ENCODE measurements around the gene PCNX2. TPM values are rescaled to one million over a fixed set of nuclear protein-coding genes. Genes with fewer than 3 reads are reported as not detected.

PCNX2 gene, protein sequence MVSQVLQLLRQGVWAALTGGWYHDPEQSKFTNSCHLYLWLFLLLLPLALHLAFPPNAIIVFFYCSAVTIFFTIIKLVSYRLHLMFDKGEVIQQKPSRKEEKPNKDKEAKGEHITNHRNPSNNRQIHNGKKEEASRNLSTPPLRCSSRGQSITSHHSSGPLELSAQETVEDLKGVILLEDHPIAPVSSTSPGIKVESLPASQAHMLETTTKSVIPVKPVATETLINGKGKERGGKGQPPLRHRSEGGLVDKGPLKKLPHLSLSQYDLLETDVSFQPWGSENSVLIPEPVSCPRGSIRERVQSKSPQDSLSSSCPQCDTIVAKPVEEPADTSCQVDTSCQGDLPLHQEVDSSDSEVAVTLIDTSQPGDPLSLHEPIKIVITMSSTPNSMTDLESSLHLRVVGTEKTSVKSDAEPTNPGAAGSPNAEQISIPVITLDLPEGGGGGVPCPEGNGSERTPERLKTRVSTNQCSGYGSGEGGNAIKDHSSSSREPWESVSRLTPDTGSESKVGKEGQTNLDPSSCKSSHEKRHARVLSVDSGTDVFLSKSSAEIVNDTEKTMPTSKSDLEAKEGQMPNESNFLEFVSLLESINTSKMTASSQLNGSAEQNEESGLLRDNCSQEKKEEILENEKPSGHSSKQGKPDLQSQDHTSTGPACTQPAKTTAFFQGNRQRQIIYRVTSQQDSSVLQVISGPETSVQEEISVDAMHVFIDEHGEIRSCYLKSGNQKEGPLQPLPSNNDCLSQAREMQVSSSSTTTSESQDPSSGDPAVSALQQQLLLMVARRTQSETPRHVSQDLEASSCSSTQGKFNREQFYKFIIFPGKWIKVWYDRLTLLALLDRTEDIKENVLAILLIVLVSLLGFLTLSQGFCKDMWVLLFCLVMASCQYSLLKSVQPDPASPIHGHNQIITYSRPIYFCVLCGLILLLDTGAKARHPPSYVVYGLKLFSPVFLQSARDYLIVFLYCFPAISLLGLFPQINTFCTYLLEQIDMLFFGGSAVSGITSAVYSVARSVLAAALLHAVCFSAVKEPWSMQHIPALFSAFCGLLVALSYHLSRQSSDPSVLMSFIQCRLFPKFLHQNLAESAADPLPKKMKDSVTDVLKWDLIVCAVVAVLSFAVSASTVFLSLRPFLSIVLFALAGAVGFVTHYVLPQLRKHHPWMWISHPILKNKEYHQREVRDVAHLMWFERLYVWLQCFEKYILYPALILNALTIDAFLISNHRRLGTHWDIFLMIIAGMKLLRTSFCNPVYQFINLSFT (N-terminal part only)
- total RNA-seq: 37.7 and 47.8 TPM in 2 replicates

DNA sequence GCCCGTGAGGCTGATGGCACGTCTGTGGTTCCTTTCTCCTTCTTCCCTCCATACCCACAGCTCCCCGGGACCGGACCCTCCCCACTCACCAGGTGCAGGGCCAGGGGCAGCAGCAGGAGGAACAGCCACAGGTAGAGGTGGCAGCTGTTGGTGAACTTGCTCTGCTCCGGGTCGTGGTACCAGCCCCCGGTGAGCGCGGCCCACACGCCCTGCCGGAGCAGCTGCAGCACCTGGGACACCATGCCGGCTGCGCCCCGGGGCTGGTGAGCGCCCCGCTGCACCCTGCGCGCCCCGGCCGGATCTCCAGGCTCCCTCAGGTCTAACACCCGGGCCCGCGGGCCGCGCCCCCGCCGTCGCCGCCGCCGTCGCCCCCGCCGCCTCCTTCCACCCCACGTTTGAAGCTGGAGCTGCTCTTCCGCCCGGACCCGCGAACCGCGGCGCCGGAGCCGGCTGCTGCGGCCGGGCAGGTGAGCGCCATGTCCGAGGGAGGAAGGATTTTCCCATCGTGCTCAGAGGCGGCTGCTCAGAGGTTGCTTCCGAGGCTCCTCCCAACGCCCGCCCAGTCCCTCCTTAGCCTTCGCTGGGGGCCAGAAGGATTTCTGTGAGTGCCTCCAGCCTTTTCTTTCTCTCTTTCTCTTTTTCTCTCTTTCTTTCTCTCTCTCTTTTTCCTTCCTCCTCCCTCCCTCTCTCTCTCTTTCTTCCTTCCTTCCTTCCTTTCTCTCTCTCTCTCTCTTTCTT is at the start of gene PCNX2:
TSS of gene PCNX2 (minus strand) at position 489 of the 738 bp plus-strand sequence. CDS start at position 242, 247 bp downstream.

DNA sequence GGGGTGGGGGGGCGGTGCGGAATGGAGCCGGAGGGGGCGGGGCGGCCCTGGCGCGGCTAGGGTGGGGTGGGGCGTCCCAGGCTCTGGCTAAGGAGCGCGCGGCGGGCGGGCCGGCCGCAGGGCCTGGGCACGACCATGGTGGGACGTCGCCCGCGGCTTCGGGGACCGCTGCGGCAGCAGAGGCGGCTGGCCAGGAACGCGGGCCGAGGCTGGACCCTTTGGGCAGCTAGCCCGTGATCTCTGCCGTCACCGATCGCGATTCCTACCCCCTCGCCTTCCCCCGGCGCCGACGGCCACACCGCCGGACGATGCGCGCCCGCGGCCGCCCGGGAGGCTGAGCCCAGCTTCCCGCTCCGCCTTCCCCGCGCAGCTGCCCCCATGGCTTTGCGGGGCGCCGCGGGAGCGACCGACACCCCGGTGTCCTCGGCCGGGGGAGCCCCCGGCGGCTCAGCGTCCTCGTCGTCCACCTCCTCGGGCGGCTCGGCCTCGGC is 32.2 kb upstream of the PCNX2 start, which contains the start of gene MAP3K21:
TSS of gene MAP3K21 (plus strand) at position 74 of the 491 bp plus-strand sequence. CDS start at position 379, 305 bp downstream.

GRCh38 chr1:232950197-232951176 is 345.0 kb downstream of the PCNX2 start, which contains the start of gene NTPCR:
TSS of gene NTPCR (plus strand) at chr1:232950611. CDS start at chr1:232950711, 100 bp downstream.

Other genes with a start within 250 kb of the PCNX2 start
- 0.66 and 0.73 TPM in 2 replicates for gene MAP3K21, start 32.0 kb upstream of the PCNX2 start, total RNA-seq

All from smooth muscle cell of trachea (primary cell).